Keratinocyte (primary cell): Measurements from ENCODE around the gene PRMT2. TPM values are rescaled to one million over a fixed set of nuclear protein-coding genes. Genes with fewer than 3 reads are reported as not detected.

Experiments used
- DNase-seq: peaks from one replicate; pipeline ENCODE4 v3.0.0-alpha.2; 2011; ENCODE audit warnings: low read depth, missing footprints, low spot score
- FAIRE-seq: peaks from 2 replicates; lab custom pipeline; 2011; peaks lifted over from hg19 to GRCh38; lab: Jason Lieb, UNC
- H2AFZ ChIP-seq: 2 replicates; pipeline ENCODE4 v1.6.0; 2012; ENCODE audit warnings: low read length, control low read depth, inconsistent platforms; ENCODE audit not compliant: control insufficient read depth
- H3K27ac ChIP-seq: 2 replicates; pipeline ENCODE4 v1.5.1; 2011; ENCODE audit warnings: low read length; ENCODE audit not compliant: control insufficient read depth, insufficient read depth
- H3K27me3 ChIP-seq: 3 replicates; pipeline ENCODE4 v1.6.0; 2011; ENCODE audit warnings: low read length; ENCODE audit not compliant: control insufficient read depth, insufficient read depth; ENCODE audit errors: extremely low read depth
- H3K36me3 ChIP-seq, 2 experiments: 2 replicates in 1 of 2; 3 replicates in 1 of 2; pipeline ENCODE4 v1.5.1; 2011; ENCODE audit warnings: low read length in 2 of 2, mild to moderate bottlenecking in 1 of 2; ENCODE audit not compliant: control insufficient read depth in 2 of 2, insufficient read depth in 2 of 2; ENCODE audit errors: extremely low read depth in 1 of 2
- H3K4me1 ChIP-seq: 3 replicates; pipeline ENCODE4 v1.5.1; 2011; ENCODE audit warnings: low read length; ENCODE audit not compliant: control insufficient read depth, insufficient read depth; ENCODE audit errors: extremely low read depth
- H3K4me2 ChIP-seq: 3 replicates; pipeline ENCODE4 v1.6.0; 2011; ENCODE audit warnings: low read depth, low read length; ENCODE audit not compliant: control insufficient read depth, insufficient read depth; ENCODE audit errors: extremely low read depth
- H3K4me3 ChIP-seq, 3 experiments: fragments of 200-600 bp in 1 of 3; sonication (generic) in 1 of 3; 2 replicates in 2 of 3; 3 replicates in 1 of 3; pipeline ENCODE4 v1.5.1; 2011 to 2016; ENCODE audit warnings: low read length in 3 of 3, mild to moderate bottlenecking in 3 of 3, control low read depth in 2 of 3, inconsistent platforms in 1 of 3, low read depth in 1 of 3, mixed read lengths in 1 of 3, mixed run types in 1 of 3, moderate library complexity in 1 of 3; ENCODE audit not compliant: control insufficient read depth in 2 of 3, insufficient read depth in 2 of 3; ENCODE audit errors: extremely low read depth in 1 of 3
- H3K79me2 ChIP-seq: 2 replicates; pipeline ENCODE4 v1.6.0; 2012; ENCODE audit warnings: low read length; ENCODE audit not compliant: control insufficient read depth, insufficient read depth
- H3K9ac ChIP-seq: 3 replicates; pipeline ENCODE4 v1.6.0; 2011; ENCODE audit warnings: low read length; ENCODE audit not compliant: control insufficient read depth, insufficient read depth; ENCODE audit errors: extremely low read depth
- H3K9me1 ChIP-seq: 3 replicates; pipeline ENCODE4 v1.6.0; 2011; ENCODE audit warnings: low read length; ENCODE audit not compliant: control insufficient read depth, insufficient read depth; ENCODE audit errors: extremely low read depth
- H3K9me3 ChIP-seq: 2 replicates; pipeline ENCODE4 v1.5.1; 2012; ENCODE audit warnings: low read depth, low read length; ENCODE audit not compliant: control insufficient read depth
- H4K20me1 ChIP-seq: 3 replicates; pipeline ENCODE4 v1.6.0; 2011; ENCODE audit warnings: low read length; ENCODE audit not compliant: control insufficient read depth, insufficient read depth; ENCODE audit errors: extremely low read depth
- EZH2 ChIP-seq: IDR thresholded peaks from one replicate; pipeline ENCODE4 v1.6.1; 2012; ENCODE audit warnings: inconsistent platforms, mild to moderate bottlenecking, low read length, moderate library complexity
- dilution Hi-C: fragments of 300-500 bp; cut with MboI; formaldehyde crosslinking; loops from one replicate; pipeline ENCODE4 v1.7.0; 2020; ENCODE audit warnings: low sequenced_read_pairs; ENCODE audit not compliant: extremely low pct_ligation_motif_present
- polyA plus RNA-seq, 5 experiments: library from polyadenylated mRNA; depleted of rRNA in 3 of 5; stranded (reverse) in 3 of 5; stranded (forward) in 1 of 5; unstranded in 1 of 5; fragments of >200 nt; gene quantifications; 1 replicate in 1 of 5; 2 replicates in 3 of 5; 3 replicates in 1 of 5; pipeline versions ENCODE4 v1.2.1 to v1.2.3, GENCODE V29; 2011 to 2012; ENCODE audit warnings: missing spikeins in 2 of 5, low read depth in 1 of 5, low replicate concordance in 1 of 5
- TF ChIP-seq, protein P1 (sequence below), 3 experiments: IDR thresholded peaks in 1 of 3; conservative IDR thresholded peaks in 1 of 3; optimal IDR thresholded peaks in 1 of 3; 2 replicates in 2 of 3; 3 replicates in 1 of 3; pipeline versions ENCODE3 to v1.5.1; 2011; ENCODE audit warnings: low read length in 3 of 3, mild to moderate bottlenecking in 3 of 3, moderate library complexity in 2 of 3, control low read depth in 1 of 3, inconsistent platforms in 1 of 3; ENCODE audit not compliant: insufficient read depth in 2 of 3; ENCODE audit errors: extremely low read depth in 1 of 3

The PRMT2 gene
- polyA plus RNA-seq, 1 donor (not counting 4 experiments of a cell fraction or from before 2014, with no cell fraction given): 97.3 TPM

DNA sequence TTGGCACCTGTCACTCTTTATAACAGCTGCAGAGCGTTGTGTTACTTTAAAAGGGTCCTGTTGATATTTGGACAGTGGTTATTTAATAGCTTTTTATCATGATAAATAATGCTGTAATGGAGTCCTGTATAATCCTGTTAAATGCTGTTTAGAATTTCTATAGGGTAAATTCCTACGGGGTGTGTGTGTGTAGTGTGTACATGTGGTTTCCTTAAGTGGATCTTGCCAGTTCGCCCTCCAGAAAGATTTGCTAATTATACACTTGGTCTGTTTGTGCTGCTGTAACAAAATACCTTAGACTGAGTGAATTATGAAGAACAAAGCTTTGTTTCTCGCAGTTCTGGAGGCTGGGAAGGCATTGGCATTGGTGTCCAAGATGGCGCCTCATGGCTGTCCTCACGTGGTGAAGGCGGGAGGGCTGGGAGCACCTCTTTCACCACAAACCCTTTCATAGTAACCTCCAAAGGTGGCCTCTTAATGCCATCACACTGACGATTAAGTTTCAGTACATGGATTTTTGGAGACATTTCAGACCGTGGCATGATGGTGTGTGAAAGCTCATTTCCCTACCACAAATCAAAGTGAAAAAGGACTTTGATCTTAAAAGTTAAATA lies 11.2 kb downstream of the PRMT2 start:
- TF ChIP-seq EZH2: no peak
- no peak overlapping the region for H3K27ac ChIP-seq
- no peak overlapping the region for H3K4me3 ChIP-seq
- H3K27me3 ChIP-seq: no peaks in the 10 kb centered on the region
- no peak overlapping the region for H3K4me2 ChIP-seq
- dilution Hi-C loops: no loop called here
- H2AFZ ChIP-seq: no peak overlapping the region
- no peaks in the 10 kb centered on the region for H3K9me3 ChIP-seq
- peaks cover 2% of the 10 kb centered on the region for H3K9me1 ChIP-seq
- H3K9ac ChIP-seq: no peak overlapping the region
- no peak for DNase-seq
- H3K4me1 ChIP-seq: peaks cover 4% of the 10 kb centered on the region
- H4K20me1 ChIP-seq: peaks cover 4% of the 10 kb centered on the region
- H3K79me2 ChIP-seq: peaks cover 30% of the 10 kb centered on the region
- peaks cover 44 to 50% of the 10 kb centered on the region in 2 experiments for H3K36me3 ChIP-seq
- peak; percentile 39 for FAIRE-seq

DNA sequence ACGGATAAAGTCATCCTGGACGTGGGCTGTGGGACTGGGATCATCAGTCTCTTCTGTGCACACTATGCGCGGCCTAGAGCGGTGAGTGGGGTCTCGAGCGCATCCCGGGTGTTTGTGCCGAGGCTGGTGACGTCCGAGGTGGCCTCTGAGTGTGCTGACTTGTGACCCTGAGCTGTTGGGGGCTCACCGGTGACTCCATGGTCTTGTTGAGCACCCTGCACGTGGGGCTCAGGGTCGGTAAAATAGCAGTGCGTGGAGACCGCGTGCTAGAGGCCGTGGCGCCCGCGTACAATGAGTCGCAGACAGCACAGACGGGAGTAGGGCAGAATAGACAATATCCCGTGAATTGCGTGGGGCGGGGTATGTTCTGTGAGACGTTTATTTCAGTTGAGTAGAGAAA lies 13.1 kb downstream of the PRMT2 start:
- TF ChIP-seq EZH2: no peak
- TF ChIP-seq, protein P1, sequence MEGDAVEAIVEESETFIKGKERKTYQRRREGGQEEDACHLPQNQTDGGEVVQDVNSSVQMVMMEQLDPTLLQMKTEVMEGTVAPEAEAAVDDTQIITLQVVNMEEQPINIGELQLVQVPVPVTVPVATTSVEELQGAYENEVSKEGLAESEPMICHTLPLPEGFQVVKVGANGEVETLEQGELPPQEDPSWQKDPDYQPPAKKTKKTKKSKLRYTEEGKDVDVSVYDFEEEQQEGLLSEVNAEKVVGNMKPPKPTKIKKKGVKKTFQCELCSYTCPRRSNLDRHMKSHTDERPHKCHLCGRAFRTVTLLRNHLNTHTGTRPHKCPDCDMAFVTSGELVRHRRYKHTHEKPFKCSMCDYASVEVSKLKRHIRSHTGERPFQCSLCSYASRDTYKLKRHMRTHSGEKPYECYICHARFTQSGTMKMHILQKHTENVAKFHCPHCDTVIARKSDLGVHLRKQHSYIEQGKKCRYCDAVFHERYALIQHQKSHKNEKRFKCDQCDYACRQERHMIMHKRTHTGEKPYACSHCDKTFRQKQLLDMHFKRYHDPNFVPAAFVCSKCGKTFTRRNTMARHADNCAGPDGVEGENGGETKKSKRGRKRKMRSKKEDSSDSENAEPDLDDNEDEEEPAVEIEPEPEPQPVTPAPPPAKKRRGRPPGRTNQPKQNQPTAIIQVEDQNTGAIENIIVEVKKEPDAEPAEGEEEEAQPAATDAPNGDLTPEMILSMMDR (optimal IDR thresholded peaks at IDR 0.05 in 1 of 3, IDR thresholded peaks at IDR 0.05 in 1 of 3, conservative IDR thresholded peaks at IDR 0.05 in 1 of 3; ENCODE audit: extremely low read depth in 1 of 3, insufficient read depth in 2 of 3, low read length in 3 of 3): no peak
- Histone ChIP-seq H3K4me2 (no peak overlapping the region), H3K36me3 (peaks cover 48 to 52% of the 10 kb centered on the region in 2 experiments), H3K9me1 (peaks cover 2% of the 10 kb centered on the region), H3K4me3 (no peak overlapping the region), H2AFZ (no peak overlapping the region), H3K79me2 (peaks cover 27% of the 10 kb centered on the region), H3K4me1 (no peaks in the 10 kb centered on the region), H3K9me3 (no peaks in the 10 kb centered on the region), H3K27me3 (no peaks in the 10 kb centered on the region), H3K9ac (no peak overlapping the region), H3K27ac (no peak overlapping the region), H4K20me1 (peaks cover 4% of the 10 kb centered on the region)
- DNase-seq (no peak), FAIRE-seq (no peak)
- dilution Hi-C loops: no loop called here

DNA sequence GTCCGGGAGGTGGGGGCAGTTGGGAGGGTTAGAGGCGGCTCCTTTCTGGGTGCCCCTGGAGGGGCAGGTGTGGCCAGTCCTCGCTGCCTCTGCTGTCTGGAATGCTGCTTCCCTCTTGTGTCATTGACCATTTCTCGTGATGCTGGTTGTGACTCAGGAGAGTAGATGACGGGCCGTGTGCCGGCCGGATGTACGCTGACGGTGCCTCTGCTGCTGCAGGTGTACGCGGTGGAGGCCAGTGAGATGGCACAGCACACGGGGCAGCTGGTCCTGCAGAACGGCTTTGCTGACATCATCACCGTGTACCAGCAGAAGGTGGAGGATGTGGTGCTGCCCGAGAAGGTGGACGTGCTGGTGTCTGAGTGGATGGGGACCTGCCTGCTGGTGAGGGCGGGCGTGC lies 13.9 kb downstream of the PRMT2 start:
- peaks cover 27% of the 10 kb centered on the region for H3K79me2 ChIP-seq
- H4K20me1 ChIP-seq: peaks cover 4% of the 10 kb centered on the region
- H3K36me3 ChIP-seq: peaks cover 48 to 50% of the 10 kb centered on the region in 2 experiments
- H3K9me3 ChIP-seq: no peaks in the 10 kb centered on the region
- FAIRE-seq: no peak
- DNase-seq: no peak
- no peak overlapping the region for H3K4me3 ChIP-seq
- TF ChIP-seq EZH2: no peak
- TF ChIP-seq, protein P1 (optimal IDR thresholded peaks at IDR 0.05 in 1 of 3, IDR thresholded peaks at IDR 0.05 in 1 of 3, conservative IDR thresholded peaks at IDR 0.05 in 1 of 3; ENCODE audit: extremely low read depth in 1 of 3, insufficient read depth in 2 of 3, low read length in 3 of 3): no peak
- dilution Hi-C loops: no loop called here
- no peaks in the 10 kb centered on the region for H3K4me1 ChIP-seq
- H3K4me2 ChIP-seq: no peak overlapping the region
- no peak overlapping the region for H2AFZ ChIP-seq
- no peak overlapping the region for H3K27ac ChIP-seq
- H3K27me3 ChIP-seq: no peaks in the 10 kb centered on the region
- no peak overlapping the region for H3K9ac ChIP-seq
- H3K9me1 ChIP-seq: peaks cover 2% of the 10 kb centered on the region
